Activated CD4-positive, alpha-beta T cell treated with anti-CD3 and anti-CD28 coated beads, Interleukin-2, amount 50 U/mL, for 1 hour (primary cell): ENCODE measurements around the gene THOC5.

ENCODE experiments used
- DNase-seq: peaks from one replicate; pipeline ENCODE4 v3.0.0-alpha.2; 2020

Gene THOC5

GRCh38 chr22:29470159-29470855 lies 83.2 kb downstream of the THOC5 start:
- DNase-seq: peak; percentile 77

GRCh38 chr22:29469755-29470154 lies 83.8 kb downstream of the THOC5 start:
- DNase-seq: no peak

- DNase-seq: no peak
These were observed 89.0 kb downstream of the THOC5 start for GRCh38 chr22:29464581-29464980.

DNA sequence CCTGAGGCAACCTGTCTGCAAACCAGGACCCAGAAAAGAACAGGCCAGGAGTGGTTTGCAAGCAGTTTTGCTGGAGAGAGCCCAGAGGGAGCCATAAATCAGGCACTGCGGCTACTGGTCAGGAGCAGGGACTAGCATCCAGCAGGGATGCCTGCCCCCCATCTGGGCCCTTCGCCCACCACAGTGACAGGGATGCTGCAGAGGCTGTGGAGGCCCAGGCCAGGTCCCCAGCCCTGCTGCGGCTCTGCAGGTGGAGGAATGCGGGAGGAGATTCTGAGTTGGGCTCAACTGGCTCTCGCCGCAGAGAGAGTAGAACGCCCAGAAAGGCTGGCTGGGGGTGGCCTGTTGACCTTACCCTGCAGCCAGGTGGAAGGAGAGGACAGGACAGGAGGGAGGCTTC lies 89.9 kb downstream of the THOC5 start:
- DNase-seq: no peak

- DNase-seq: no peak
These were observed 92.3 kb downstream of the THOC5 start for GRCh38 chr22:29461263-29461662.

- no peak for DNase-seq
These were observed 93.8 kb downstream of the THOC5 start for GRCh38 chr22:29459773-29460172.

DNA sequence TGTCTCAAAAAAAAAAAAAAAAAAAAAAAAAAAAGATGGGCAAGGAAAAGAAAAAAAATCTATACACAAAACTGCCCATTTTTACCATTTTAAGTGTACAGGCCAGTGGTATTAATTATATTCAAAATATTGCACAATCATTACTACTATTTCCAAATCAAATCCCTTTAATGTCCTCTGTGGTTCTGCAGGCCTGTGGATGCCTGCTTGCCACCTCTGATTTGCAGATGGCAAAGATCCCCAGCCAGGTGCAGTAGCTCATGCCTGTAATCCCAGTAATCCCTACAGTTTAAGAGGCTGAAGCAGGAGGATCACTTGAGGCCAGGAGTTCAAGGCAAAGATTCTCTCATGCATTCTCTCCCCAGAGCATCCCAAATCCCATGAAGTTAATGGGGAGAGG lies 95.0 kb downstream of the THOC5 start:
- DNase-seq: no peak

GRCh38 chr22:29457730-29458129 lies 95.8 kb downstream of the THOC5 start:
- DNase-seq: no peak

DNA sequence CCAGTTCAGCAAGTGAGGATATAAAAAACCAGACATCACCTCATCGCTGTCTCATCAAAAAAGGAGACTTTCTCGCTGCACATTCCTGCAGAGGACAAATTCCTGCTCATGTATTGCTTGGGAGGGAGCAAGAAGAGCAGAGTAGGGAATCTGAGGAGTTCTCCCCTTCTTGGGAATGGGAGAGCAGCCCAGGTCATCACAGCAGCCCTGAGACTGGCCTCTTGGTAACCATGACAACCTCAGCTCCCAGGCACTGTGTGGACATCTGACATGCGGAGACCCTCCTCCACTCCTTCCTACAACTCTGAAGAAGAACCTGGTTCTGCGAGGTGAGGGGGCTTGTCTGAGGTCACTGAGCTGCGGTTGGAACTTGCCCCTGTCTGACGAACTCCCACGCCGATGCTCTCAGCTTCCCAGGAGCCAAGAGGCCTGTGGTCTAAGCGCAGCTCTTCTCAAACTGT lies 97.3 kb downstream of the THOC5 start:
- DNase-seq: no peak
